ENCODE data around the gene COPS7A. TPM values are rescaled to one million over a fixed set of nuclear protein-coding genes. Genes with fewer than 3 reads are reported as not detected.

COPS7A gene
- total RNA-seq, 1 donor, result 98.8 TPM

DNA sequence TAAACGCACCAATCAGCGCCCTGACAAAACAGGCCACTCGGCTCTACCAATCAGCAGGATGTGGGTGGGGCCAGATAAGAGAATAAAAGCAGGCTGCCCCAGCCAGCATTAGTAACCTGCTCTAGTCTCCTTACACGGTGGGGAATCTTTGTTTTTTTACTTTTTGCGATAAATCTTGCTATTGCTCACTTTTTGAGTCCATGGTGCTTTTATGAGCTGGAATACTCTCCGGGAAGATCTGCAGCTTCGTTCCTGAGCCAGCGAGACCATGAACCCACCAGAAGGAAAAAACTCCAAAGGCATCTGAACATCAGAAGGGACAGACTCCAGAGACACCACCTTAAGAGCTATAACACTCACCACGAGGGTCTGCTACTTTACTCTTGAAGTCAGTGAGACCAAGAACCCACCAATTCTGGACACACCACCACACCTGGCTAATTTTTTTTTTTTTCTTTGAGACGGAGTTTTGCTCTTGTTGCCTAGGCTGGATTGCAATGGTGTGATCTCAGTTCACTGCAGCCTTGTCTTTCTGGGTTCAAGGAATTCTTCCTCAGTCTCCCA is 6.9 kb upstream of the COPS7A start:
- Histone ChIP-seq H3K4me1 (ENCODE audit: insufficient read depth, low read length) (no peaks in the 10 kb centered on the region), H3K4me2 (ENCODE audit: insufficient read depth, low read length) (no peak overlapping the region), H3K9me3 (ENCODE audit: low read depth, low read length) (no peaks in the 10 kb centered on the region), H3K79me2 (ENCODE audit: insufficient read depth, low read length) (no peaks in the 10 kb centered on the region), H3K36me3 (ENCODE audit: insufficient read depth, low read length) (no peaks in the 10 kb centered on the region), H3K4me3 (ENCODE audit: insufficient read depth, low read length) (no peak overlapping the region), H3K27me3 (ENCODE audit: insufficient read depth, low read length) (no peaks in the 10 kb centered on the region), H2AFZ (ENCODE audit: low read length) (no peak overlapping the region), H4K20me1 (ENCODE audit: insufficient read depth, low read length) (no peaks in the 10 kb centered on the region), H3K27ac (ENCODE audit: low read depth, low read length) (no peak overlapping the region)
- TF ChIP-seq, protein P1, sequence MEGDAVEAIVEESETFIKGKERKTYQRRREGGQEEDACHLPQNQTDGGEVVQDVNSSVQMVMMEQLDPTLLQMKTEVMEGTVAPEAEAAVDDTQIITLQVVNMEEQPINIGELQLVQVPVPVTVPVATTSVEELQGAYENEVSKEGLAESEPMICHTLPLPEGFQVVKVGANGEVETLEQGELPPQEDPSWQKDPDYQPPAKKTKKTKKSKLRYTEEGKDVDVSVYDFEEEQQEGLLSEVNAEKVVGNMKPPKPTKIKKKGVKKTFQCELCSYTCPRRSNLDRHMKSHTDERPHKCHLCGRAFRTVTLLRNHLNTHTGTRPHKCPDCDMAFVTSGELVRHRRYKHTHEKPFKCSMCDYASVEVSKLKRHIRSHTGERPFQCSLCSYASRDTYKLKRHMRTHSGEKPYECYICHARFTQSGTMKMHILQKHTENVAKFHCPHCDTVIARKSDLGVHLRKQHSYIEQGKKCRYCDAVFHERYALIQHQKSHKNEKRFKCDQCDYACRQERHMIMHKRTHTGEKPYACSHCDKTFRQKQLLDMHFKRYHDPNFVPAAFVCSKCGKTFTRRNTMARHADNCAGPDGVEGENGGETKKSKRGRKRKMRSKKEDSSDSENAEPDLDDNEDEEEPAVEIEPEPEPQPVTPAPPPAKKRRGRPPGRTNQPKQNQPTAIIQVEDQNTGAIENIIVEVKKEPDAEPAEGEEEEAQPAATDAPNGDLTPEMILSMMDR (IDR thresholded peaks at IDR 0.05; ENCODE audit: extremely low read depth, low read depth, low read length), result no peak
- DNase-seq (ENCODE audit: insufficient read length, low spot score, missing footprints), result no peak

DNA sequence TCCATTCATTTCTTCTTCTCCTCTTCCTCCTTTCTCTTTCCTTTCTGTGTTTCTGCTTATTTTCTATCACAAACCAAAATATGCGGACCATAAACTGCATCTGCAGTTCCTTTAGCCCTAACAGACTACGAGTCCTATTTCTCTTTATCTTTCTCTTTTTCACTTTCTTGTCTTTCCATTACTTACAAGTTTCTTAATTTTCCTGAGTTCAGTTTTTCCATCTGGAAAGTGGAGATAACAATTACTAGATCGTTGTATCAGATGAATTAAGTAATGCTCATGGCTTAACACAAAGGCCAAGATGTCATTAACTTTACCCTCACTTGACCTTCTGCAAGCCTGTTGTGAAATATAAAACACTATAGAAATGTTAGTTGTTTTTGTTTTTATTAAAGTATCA is 983 bp upstream of the COPS7A start:
- DNase-seq (ENCODE audit: insufficient read length, low spot score, missing footprints), result no peak
- TF ChIP-seq, protein P1 (IDR thresholded peaks at IDR 0.05; ENCODE audit: extremely low read depth, low read depth, low read length), result no peak
- H3K4me1 ChIP-seq (ENCODE audit: insufficient read depth, low read length), result peaks cover 9% of the 10 kb centered on the region
- peaks cover 17% of the 10 kb centered on the region for H3K79me2 ChIP-seq (ENCODE audit: insufficient read depth, low read length)
- H3K27ac ChIP-seq (ENCODE audit: low read depth, low read length), result no peak overlapping the region
- H3K4me2 ChIP-seq (ENCODE audit: insufficient read depth, low read length), result peak overlapping the region; percentile 88
- H3K36me3 ChIP-seq (ENCODE audit: insufficient read depth, low read length), result peaks cover 9% of the 10 kb centered on the region
- no peaks in the 10 kb centered on the region for H3K27me3 ChIP-seq (ENCODE audit: insufficient read depth, low read length)
- no peak overlapping the region for H3K4me3 ChIP-seq (ENCODE audit: insufficient read depth, low read length)
- no peaks in the 10 kb centered on the region for H3K9me3 ChIP-seq (ENCODE audit: low read depth, low read length)
- H4K20me1 ChIP-seq (ENCODE audit: insufficient read depth, low read length), result no peaks in the 10 kb centered on the region
- H2AFZ ChIP-seq (ENCODE audit: low read length), result no peak overlapping the region

DNA sequence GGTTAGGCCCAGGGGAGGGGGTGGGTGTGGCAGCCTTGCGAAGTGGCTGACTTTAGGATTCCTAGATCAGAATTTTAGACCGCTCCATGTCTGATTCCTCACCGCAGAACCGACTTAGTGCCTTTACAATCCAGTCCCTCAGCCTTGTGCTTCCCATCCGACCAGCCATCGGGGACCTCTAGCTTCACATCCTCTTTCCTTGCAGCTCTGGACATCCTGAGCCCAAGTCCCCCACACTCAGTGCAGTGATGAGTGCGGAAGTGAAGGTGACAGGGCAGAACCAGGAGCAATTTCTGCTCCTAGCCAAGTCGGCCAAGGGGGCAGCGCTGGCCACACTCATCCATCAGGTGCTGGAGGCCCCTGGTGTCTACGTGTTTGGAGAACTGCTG is 557 bp downstream of the COPS7A start:
- peaks cover 9% of the 10 kb centered on the region for H3K4me1 ChIP-seq (ENCODE audit: insufficient read depth, low read length)
- H3K27ac ChIP-seq (ENCODE audit: low read depth, low read length), result peak overlapping the region; percentile 94
- no peaks in the 10 kb centered on the region for H3K27me3 ChIP-seq (ENCODE audit: insufficient read depth, low read length)
- TF ChIP-seq, protein P1 (IDR thresholded peaks at IDR 0.05; ENCODE audit: extremely low read depth, low read depth, low read length), result no peak
- peaks cover 24% of the 10 kb centered on the region for H3K36me3 ChIP-seq (ENCODE audit: insufficient read depth, low read length)
- peaks cover 17% of the 10 kb centered on the region for H3K79me2 ChIP-seq (ENCODE audit: insufficient read depth, low read length)
- H2AFZ ChIP-seq (ENCODE audit: low read length), result peak overlapping the region; percentile 90
- no peaks in the 10 kb centered on the region for H3K9me3 ChIP-seq (ENCODE audit: low read depth, low read length)
- peak overlapping the region; percentile 88 for H3K4me2 ChIP-seq (ENCODE audit: insufficient read depth, low read length)
- no peaks in the 10 kb centered on the region for H4K20me1 ChIP-seq (ENCODE audit: insufficient read depth, low read length)
- peak overlapping the region; percentile 93 for H3K4me3 ChIP-seq (ENCODE audit: insufficient read depth, low read length)
- DNase-seq (ENCODE audit: insufficient read length, low spot score, missing footprints), result no peak

DNA sequence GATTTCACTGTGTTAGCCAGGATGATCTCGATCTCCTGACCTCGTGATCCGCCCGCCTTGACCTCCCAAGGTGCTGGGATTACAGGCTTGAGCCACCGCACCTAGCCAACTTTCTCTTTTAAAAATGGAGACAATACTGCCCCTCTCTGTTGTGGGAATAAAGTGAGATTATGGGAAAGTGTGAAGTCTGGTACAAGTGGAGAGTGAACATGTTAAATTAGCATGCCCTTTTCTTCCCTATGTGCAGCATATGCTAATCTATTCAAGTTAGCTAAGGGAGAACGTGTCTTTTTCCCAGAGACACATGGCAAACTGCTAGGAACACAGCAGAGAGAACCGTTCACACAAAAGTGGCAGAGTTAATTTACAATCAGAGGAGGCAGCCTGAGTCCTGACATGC is 1.5 kb downstream of the COPS7A start:
- Histone ChIP-seq H3K4me1 (ENCODE audit: insufficient read depth, low read length) (peaks cover 9% of the 10 kb centered on the region), H3K27me3 (ENCODE audit: insufficient read depth, low read length) (no peaks in the 10 kb centered on the region), H3K36me3 (ENCODE audit: insufficient read depth, low read length) (peaks cover 33% of the 10 kb centered on the region), H2AFZ (ENCODE audit: low read length) (no peak overlapping the region), H3K27ac (ENCODE audit: low read depth, low read length) (no peak overlapping the region), H4K20me1 (ENCODE audit: insufficient read depth, low read length) (no peaks in the 10 kb centered on the region), H3K79me2 (ENCODE audit: insufficient read depth, low read length) (peaks cover 17% of the 10 kb centered on the region), H3K9me3 (ENCODE audit: low read depth, low read length) (no peaks in the 10 kb centered on the region), H3K4me3 (ENCODE audit: insufficient read depth, low read length) (no peak overlapping the region), H3K4me2 (ENCODE audit: insufficient read depth, low read length) (no peak overlapping the region)
- DNase-seq (ENCODE audit: insufficient read length, low spot score, missing footprints), result no peak
- TF ChIP-seq, protein P1 (IDR thresholded peaks at IDR 0.05; ENCODE audit: extremely low read depth, low read depth, low read length), result no peak

Measured in osteoblast (primary cell).